HCT116 (cell line): ENCODE results near the gene KIF1A. TPM values are rescaled to one million over a fixed set of nuclear protein-coding genes. Genes with fewer than 3 reads are reported as not detected.

ENCODE experiments used
- ATAC-seq: fragments of 200-7000 bp; cut with Tn5 transposase; 2 replicates; pipeline ENCODE4 v1.9.1; 2020; ENCODE audit warnings: mild to moderate bottlenecking, moderate library complexity
- BruUV-seq: library from RNA; stranded (reverse); fragments of 400-500 nt; replicated peaks from 2 replicates; lab custom pipeline; 2021; lab: Mats Ljungman, UMichigan
- CTCF ChIA-PET: fragments of 300-600 bp; sonication (Branson Sonifier 250); formaldehyde crosslinking; loops from one replicate; lab custom pipeline; 2021; ENCODE audit warnings: antibody characterized with exemption; lab: Charles Lee
- POLR2A ChIA-PET: fragments of 300-600, 350-600 bp; sonication (Branson Sonifier 250); formaldehyde crosslinking; loops from one replicate; lab custom pipeline; 2021; ENCODE audit warnings: antibody characterized with exemption; lab: Charles Lee
- RAD21 ChIA-PET, 2 experiments: fragments of 300-600 bp; sonication (Branson Sonifier 250); formaldehyde crosslinking; loops; one replicate each; lab custom pipeline; 2023; ENCODE audit warnings: low total read pairs in 2 of 2; ENCODE audit not compliant: uncharacterized antibody in 2 of 2, unreplicated experiment in 2 of 2, low non-redundant PET in 1 of 2; lab: Charles Lee
- DNase-seq: peaks from one replicate; pipeline ENCODE4 v3.0.0-alpha.2; 2010; ENCODE audit warnings: low read depth, low spot score
- H2AFZ ChIP-seq: fragments of 200-600 bp; shearing (Covaris generic), sonication (generic); 2 replicates; pipeline ENCODE4 v1.6.1; 2017; ENCODE audit warnings: low read depth, mixed run types, mixed read lengths, antibody characterized with exemption, low read length; ENCODE audit not compliant: poor library complexity, severe bottlenecking
- H3K27ac ChIP-seq: 2 replicates; pipeline ENCODE4 v1.5.1; 2012; ENCODE audit warnings: low read depth, low read length
- H3K27me3 ChIP-seq: fragments of 200-600 bp; sonication (generic); 2 replicates; pipeline ENCODE4 v1.6.1; 2016; ENCODE audit warnings: mixed run types, low read length, mixed read lengths; ENCODE audit not compliant: insufficient read depth
- H3K36me3 ChIP-seq, 2 experiments: fragments of 200-500 bp in 1 of 2; fragments of 200-600 bp in 1 of 2; sonication (Bioruptor generic) in 1 of 2; sonication (generic) in 1 of 2; 2 replicates each; pipeline versions ENCODE4 v1.5.1 to v1.6.1; 2014 to 2016; ENCODE audit warnings: low read length in 2 of 2, inconsistent platforms in 1 of 2, mixed read lengths in 1 of 2, mixed run types in 1 of 2; ENCODE audit not compliant: insufficient read depth in 2 of 2, control insufficient read depth in 1 of 2
- H3K4me1 ChIP-seq, 2 experiments: fragments of 200-600 bp in 1 of 2; sonication (generic) in 1 of 2; 2 replicates each; pipeline versions ENCODE4 v1.5.1 to v1.6.1; 2012 to 2017; ENCODE audit warnings: low read length in 2 of 2, inconsistent platforms in 1 of 2, mild to moderate bottlenecking in 1 of 2, mixed read lengths in 1 of 2, mixed run types in 1 of 2, moderate library complexity in 1 of 2; ENCODE audit not compliant: insufficient read depth in 2 of 2, control insufficient read depth in 1 of 2
- H3K4me2 ChIP-seq: fragments of 200-600 bp; sonication (generic); 2 replicates; pipeline ENCODE4 v1.6.1; 2017; ENCODE audit warnings: mixed run types, low read length, mixed read lengths
- H3K4me3 ChIP-seq, 2 experiments: fragments of 200-600 bp in 1 of 2; sonication (generic) in 1 of 2; replicated peaks in 1 of 2; 2 replicates each; pipeline ENCODE4 v1.5.1; 2011 to 2016; ENCODE audit warnings: low read length in 2 of 2, control low read depth in 1 of 2, low read depth in 1 of 2, mild to moderate bottlenecking in 1 of 2, mixed read lengths in 1 of 2, mixed run types in 1 of 2
- H3K79me2 ChIP-seq: fragments of 200-600 bp; sonication (generic); 2 replicates; pipeline ENCODE4 v1.6.1; 2017; ENCODE audit warnings: mild to moderate bottlenecking, mixed run types, low read length, moderate library complexity, mixed read lengths; ENCODE audit not compliant: insufficient read depth
- H3K9ac ChIP-seq: fragments of 200-600 bp; sonication (generic); 2 replicates; pipeline ENCODE4 v1.6.1; 2016; ENCODE audit warnings: low read length, mixed read lengths
- H3K9me2 ChIP-seq: fragments of 200-600 bp; sonication (generic), shearing (Covaris generic); 2 replicates; pipeline ENCODE4 v1.6.1; 2017; ENCODE audit warnings: mixed run types, mild to moderate bottlenecking, moderate library complexity; ENCODE audit not compliant: insufficient read depth
- H3K9me3 ChIP-seq, 2 experiments: fragments of 200-500 bp in 1 of 2; fragments of 200-600 bp in 1 of 2; sonication (Bioruptor generic) in 1 of 2; sonication (generic) in 1 of 2; 2 replicates each; pipeline ENCODE4 v1.6.1; 2014 to 2017; ENCODE audit warnings: low read length in 2 of 2, mixed read lengths in 2 of 2, inconsistent platforms in 1 of 2, low read depth in 1 of 2, mild to moderate bottlenecking in 1 of 2, mixed run types in 1 of 2, moderate library complexity in 1 of 2; ENCODE audit not compliant: control insufficient read depth in 1 of 2, insufficient read depth in 1 of 2
- H4K20me1 ChIP-seq: fragments of 200-600 bp; sonication (generic), shearing (Covaris generic); 2 replicates; pipeline ENCODE4 v1.6.1; 2017; ENCODE audit warnings: mixed run types, mild to moderate bottlenecking, moderate library complexity; ENCODE audit not compliant: insufficient read depth
- CBX3 ChIP-seq: IDR thresholded peaks from 2 replicates; pipeline ENCODE4 v1.6.1; 2012; ENCODE audit warnings: low read depth
- CEBPB ChIP-seq: IDR thresholded peaks from 2 replicates; pipeline ENCODE4 v1.6.1; 2012; ENCODE audit warnings: low read depth
- CTCF ChIP-seq, 3 experiments: fragments of 200-600 bp in 1 of 3; sonication (generic) in 1 of 3; IDR thresholded peaks in 2 of 3; conservative IDR thresholded peaks in 1 of 3; 2 replicates each; pipeline ENCODE4 v1.5.1; 2012 to 2017; ENCODE audit warnings: low read depth in 2 of 3, low read length in 2 of 3, antibody characterized with exemption in 1 of 3, borderline replicate concordance in 1 of 3, control low read depth in 1 of 3, mild to moderate bottlenecking in 1 of 3, mixed read lengths in 1 of 3, mixed run types in 1 of 3, moderate library complexity in 1 of 3; ENCODE audit not compliant: insufficient read depth in 1 of 3
- EGR1 ChIP-seq: IDR thresholded peaks from 2 replicates; pipeline ENCODE4 v1.6.1; 2012; ENCODE audit warnings: low read depth
- EZH2 ChIP-seq: fragments of 200-600 bp; sonication (generic); IDR thresholded peaks from 2 replicates; pipeline ENCODE4 v1.6.1; 2017; ENCODE audit warnings: antibody characterized with exemption, mixed run types
- FOSL1 ChIP-seq: IDR thresholded peaks from 2 replicates; pipeline ENCODE4 v1.6.1; 2012; ENCODE audit warnings: low read depth
- JUND ChIP-seq: IDR thresholded peaks from 2 replicates; pipeline ENCODE4 v1.6.1; 2012
- MAX ChIP-seq: IDR thresholded peaks from 2 replicates; pipeline ENCODE4 v1.6.1; 2012
- REST ChIP-seq: IDR thresholded peaks from 2 replicates; pipeline ENCODE4 v1.6.1; 2012; ENCODE audit warnings: low read depth
- SIN3A ChIP-seq: IDR thresholded peaks from 2 replicates; pipeline ENCODE4 v1.6.1; 2012; ENCODE audit warnings: low read depth
- SP1 ChIP-seq: IDR thresholded peaks from 2 replicates; pipeline ENCODE4 v1.6.1; 2012; ENCODE audit warnings: low read depth
- SRF ChIP-seq: IDR thresholded peaks from 2 replicates; pipeline ENCODE4 v1.6.1; 2012; ENCODE audit warnings: low read depth
- TCF7L2 ChIP-seq: IDR thresholded peaks from 2 replicates; pipeline ENCODE4 v1.7.0; 2011; ENCODE audit warnings: borderline replicate concordance, inconsistent platforms; ENCODE audit not compliant: insufficient read depth, insufficient read length; ENCODE audit errors: extremely low read depth
- ZBTB33 ChIP-seq: IDR thresholded peaks from 2 replicates; pipeline ENCODE4 v1.6.1; 2011; ENCODE audit warnings: mild to moderate bottlenecking, low read length, moderate library complexity; ENCODE audit not compliant: insufficient replicate concordance; ENCODE audit errors: extremely low read depth
- ZNF274 ChIP-seq: fragments of 200-500 bp; sonication (Bioruptor generic); IDR thresholded peaks from 2 replicates; pipeline ENCODE4 v1.6.1; 2014; ENCODE audit warnings: mild to moderate bottlenecking, low read depth, low read length, inconsistent platforms
- intact Hi-C: fragments of 100-400 bp; cut with micrococcal nuclease; formaldehyde crosslinking; loops from 2 replicates; pipeline ENCODE4 v1.10.0; 2022
- total RNA-seq: library from RNA; stranded (reverse); gene quantifications from one replicate; pipeline ENCODE4 v1.2.1, GENCODE V29; 2021; ENCODE audit not compliant: unreplicated experiment

The KIF1A gene
- total RNA-seq, 1 experiment from 2014 or later, result 0.27 TPM

GRCh38 chr2:240745456-240745855 lies 74.6 kb downstream of the KIF1A start:
- Histone ChIP-seq H3K27ac (no peak overlapping the region), H3K79me2 (no peaks in the 10 kb centered on the region), H3K4me3 (no peak overlapping the region), H2AFZ (no peak overlapping the region), H3K9me2 (no peaks in the 10 kb centered on the region), H4K20me1 (no peaks in the 10 kb centered on the region), H3K36me3 (no peaks in the 10 kb centered on the region), H3K4me1 (peaks cover 0 to 10% of the 10 kb centered on the region in 2 experiments; a peak in 1 of 4 replicates), H3K4me2 (no peak overlapping the region), H3K27me3 (no peaks in the 10 kb centered on the region), H3K9ac (no peak overlapping the region), H3K9me3 (no peaks in the 10 kb centered on the region)
- TF ChIP-seq CEBPB (no peak), ZNF274 (no peak), SRF (no peak), MAX (no peak), REST (no peak), SIN3A (no peak), TCF7L2 (no peak), EZH2 (no peak), JUND (no peak), ZBTB33 (no peak), CBX3 (no peak), EGR1 (no peak), CTCF (IDR thresholded peaks at IDR 0.05 in 2 of 3, conservative IDR thresholded peaks at IDR 0.05 in 1 of 3; ENCODE audit: borderline replicate concordance in 1 of 3, insufficient read depth in 1 of 3, low read depth in 2 of 3, low read length in 2 of 3) (no peak), SP1 (no peak), FOSL1 (no peak)
- ChIA-PET CTCF (no interaction called here), RAD21 (no interaction called here), POLR2A (no interaction called here)
- DNase-seq (no peak), ATAC-seq (no peak)
- intact Hi-C loops, result no loop called here
- no TSS peak for BruUV-seq
